Neural progenitor cell (in vitro differentiated cells): ENCODE results near the gene NDUFA9. TPM values are rescaled to one million over a fixed set of nuclear protein-coding genes. Genes with fewer than 3 reads are reported as not detected.

Experiments
- DNase-seq: peaks from one replicate; pipeline ENCODE4 v3.0.0-alpha.2; 2016; ENCODE audit warnings: low spot score
- H2AFZ ChIP-seq: fragments of 200-600 bp; sonication (generic); replicated peaks from 2 replicates; pipeline ENCODE4 v1.6.1; 2016; ENCODE audit warnings: antibody characterized with exemption
- H3F3A ChIP-seq: fragments of 200-600 bp; sonication (generic); 2 replicates; pipeline ENCODE4 v1.6.1; 2016; ENCODE audit warnings: antibody characterized with exemption, low read depth
- H3K27ac ChIP-seq: fragments of 200-600 bp; sonication (generic); 2 replicates; pipeline ENCODE4 v1.5.1; 2016; ENCODE audit warnings: mild to moderate bottlenecking
- H3K27me3 ChIP-seq: fragments of 200-600 bp; sonication (generic); 2 replicates; pipeline ENCODE4 v1.6.1; 2016; ENCODE audit warnings: mild to moderate bottlenecking, moderate library complexity
- H3K36me3 ChIP-seq: fragments of 200-600 bp; sonication (generic); 2 replicates; pipeline ENCODE4 v1.5.1; 2016
- H3K4me1 ChIP-seq: fragments of 200-600 bp; sonication (generic); 2 replicates; pipeline ENCODE4 v1.6.1; 2016; ENCODE audit warnings: mixed run types
- H3K4me2 ChIP-seq: fragments of 200-600 bp; sonication (generic); 2 replicates; pipeline ENCODE4 v1.6.1; 2016
- H3K4me3 ChIP-seq: fragments of 200-600 bp; sonication (generic); 2 replicates; pipeline ENCODE4 v1.5.1; 2016
- H3K79me2 ChIP-seq: fragments of 200-600 bp; sonication (generic); 2 replicates; pipeline ENCODE4 v1.6.1; 2016; ENCODE audit warnings: low read depth
- H3K9ac ChIP-seq: fragments of 200-600 bp; sonication (generic); 2 replicates; pipeline ENCODE4 v1.6.1; 2016
- H3K9me3 ChIP-seq: fragments of 200-600 bp; sonication (generic); 2 replicates; pipeline ENCODE4 v1.5.1; 2016; ENCODE audit warnings: low read depth
- H4K20me1 ChIP-seq: fragments of 200-600 bp; sonication (generic); 2 replicates; pipeline ENCODE4 v1.6.1; 2016; ENCODE audit warnings: low read depth
- H3K27ac Mint-ChIP-seq: 3 replicates; pipeline ENCODE4 v1.8.0; 2021; ENCODE audit warnings: mixed read lengths
- H3K27me3 Mint-ChIP-seq: 2 replicates; pipeline ENCODE4 v1.8.0; 2022; ENCODE audit warnings: low read depth, mild to moderate bottlenecking, inconsistent platforms, moderate library complexity, mixed read lengths; ENCODE audit not compliant: insufficient read depth
- H3K36me3 Mint-ChIP-seq: 3 replicates; pipeline ENCODE4 v1.8.0; 2021; ENCODE audit warnings: mixed read lengths
- H3K4me1 Mint-ChIP-seq: 3 replicates; pipeline ENCODE4 v1.8.0; 2021; ENCODE audit warnings: mixed read lengths
- H3K4me3 Mint-ChIP-seq: 3 replicates; pipeline ENCODE4 v1.8.0; 2021; ENCODE audit warnings: mild to moderate bottlenecking, moderate library complexity, mixed read lengths
- H3K9me3 Mint-ChIP-seq: 3 replicates; pipeline ENCODE4 v1.8.0; 2020; ENCODE audit warnings: mixed read lengths
- CTCF ChIP-seq: fragments of 200-600 bp; sonication (generic); IDR thresholded peaks from 2 replicates; pipeline ENCODE4 v1.5.1; 2017; ENCODE audit warnings: antibody characterized with exemption, mild to moderate bottlenecking
- EZH2 ChIP-seq: fragments of 200-600 bp; sonication (generic); IDR thresholded peaks from 2 replicates; pipeline ENCODE4 v1.6.1; 2017; ENCODE audit warnings: antibody characterized with exemption, mild to moderate bottlenecking, moderate library complexity
- EZH2phosphoT487 ChIP-seq: fragments of 200-600 bp; sonication (generic); IDR thresholded peaks from 2 replicates; pipeline ENCODE4 v1.6.1; 2017; ENCODE audit warnings: antibody characterized with exemption
- total RNA-seq: library from RNA; depleted of rRNA; stranded (reverse); fragments of >200 nt; gene quantifications from 2 replicates; pipeline ENCODE4 v1.2.3, GENCODE V29; 2015; ENCODE audit warnings: low replicate concordance

NDUFA9 gene
- total RNA-seq, 1 donor from 2014 or later = 67.7 TPM

- no peak overlapping the region for H3K27ac ChIP-seq
- no peaks in the 10 kb centered on the region for H3K9me3 ChIP-seq
- TF ChIP-seq CTCF (no peak), EZH2 (no peak), EZH2phosphoT487 (no peak)
- no peak overlapping the region for H3K27ac Mint-ChIP-seq
- DNase-seq = no peak
- peaks cover 4% of the 10 kb centered on the region for H3K4me1 Mint-ChIP-seq
- H3K9ac ChIP-seq = no peak overlapping the region
- no peaks in the 10 kb centered on the region for H3K36me3 ChIP-seq
- peaks cover 4% of the 10 kb centered on the region for H3K79me2 ChIP-seq
- no peak overlapping the region for H3K4me3 ChIP-seq
- H3K4me3 Mint-ChIP-seq = no peak overlapping the region
- H3K27me3 Mint-ChIP-seq = no peaks in the 10 kb centered on the region
- H3K4me1 ChIP-seq = peaks cover 16% of the 10 kb centered on the region
- peaks cover 13% of the 10 kb centered on the region for H3K36me3 Mint-ChIP-seq
- no peaks in the 10 kb centered on the region for H3K9me3 Mint-ChIP-seq
- no peak overlapping the region for H3K4me2 ChIP-seq
- H4K20me1 ChIP-seq = no peaks in the 10 kb centered on the region
- H2AFZ ChIP-seq = no peak overlapping the region
- H3K27me3 ChIP-seq = no peaks in the 10 kb centered on the region
- peaks cover 4% of the 10 kb centered on the region for H3F3A ChIP-seq
Observed at GRCh38 chr12:4610481-4610880, 38.4 kb upstream of the NDUFA9 start.

GRCh38 chr12:4615667-4616066, 33.2 kb upstream of the NDUFA9 start:
- Mint-ChIP-seq H3K27ac (no peak overlapping the region), H3K4me1 (no peaks in the 10 kb centered on the region), H3K27me3 (peaks cover 2% of the 10 kb centered on the region), H3K9me3 (no peaks in the 10 kb centered on the region), H3K36me3 (peaks cover 11% of the 10 kb centered on the region), H3K4me3 (no peak overlapping the region)
- Histone ChIP-seq H3K9me3 (no peaks in the 10 kb centered on the region), H3K79me2 (no peaks in the 10 kb centered on the region), H3K4me1 (no peaks in the 10 kb centered on the region), H2AFZ (no peak overlapping the region), H3K4me2 (no peak overlapping the region), H3K9ac (no peak overlapping the region), H3K36me3 (no peaks in the 10 kb centered on the region), H3F3A (no peaks in the 10 kb centered on the region), H3K27ac (no peak overlapping the region), H3K4me3 (no peak overlapping the region), H3K27me3 (no peaks in the 10 kb centered on the region), H4K20me1 (no peaks in the 10 kb centered on the region)
- DNase-seq = no peak
- no peak for TF ChIP-seq EZH2phosphoT487
- TF ChIP-seq CTCF = no peak
- TF ChIP-seq EZH2 = no peak

GRCh38 chr12:4621511-4621910, 27.4 kb upstream of the NDUFA9 start:
- H3K9me3 ChIP-seq = no peaks in the 10 kb centered on the region
- Mint-ChIP-seq H3K4me3 (no peak overlapping the region), H3K9me3 (no peaks in the 10 kb centered on the region), H3K27me3 (peaks cover 7% of the 10 kb centered on the region), H3K36me3 (no peaks in the 10 kb centered on the region), H3K27ac (no peak overlapping the region), H3K4me1 (no peaks in the 10 kb centered on the region)
- H3K27me3 ChIP-seq = no peaks in the 10 kb centered on the region
- H4K20me1 ChIP-seq = no peaks in the 10 kb centered on the region
- H3K4me2 ChIP-seq = no peak overlapping the region
- no peaks in the 10 kb centered on the region for H3K36me3 ChIP-seq
- no peak for TF ChIP-seq EZH2
- no peak for TF ChIP-seq CTCF
- TF ChIP-seq EZH2phosphoT487 = no peak
- no peak overlapping the region for H2AFZ ChIP-seq
- no peaks in the 10 kb centered on the region for H3F3A ChIP-seq
- H3K79me2 ChIP-seq = no peaks in the 10 kb centered on the region
- no peak overlapping the region for H3K4me3 ChIP-seq
- no peak for DNase-seq
- H3K27ac ChIP-seq = no peak overlapping the region
- no peaks in the 10 kb centered on the region for H3K4me1 ChIP-seq
- no peak overlapping the region for H3K9ac ChIP-seq
